Measurements from ENCODE around the gene PPIP5K2.

PPIP5K2 gene

DNA sequence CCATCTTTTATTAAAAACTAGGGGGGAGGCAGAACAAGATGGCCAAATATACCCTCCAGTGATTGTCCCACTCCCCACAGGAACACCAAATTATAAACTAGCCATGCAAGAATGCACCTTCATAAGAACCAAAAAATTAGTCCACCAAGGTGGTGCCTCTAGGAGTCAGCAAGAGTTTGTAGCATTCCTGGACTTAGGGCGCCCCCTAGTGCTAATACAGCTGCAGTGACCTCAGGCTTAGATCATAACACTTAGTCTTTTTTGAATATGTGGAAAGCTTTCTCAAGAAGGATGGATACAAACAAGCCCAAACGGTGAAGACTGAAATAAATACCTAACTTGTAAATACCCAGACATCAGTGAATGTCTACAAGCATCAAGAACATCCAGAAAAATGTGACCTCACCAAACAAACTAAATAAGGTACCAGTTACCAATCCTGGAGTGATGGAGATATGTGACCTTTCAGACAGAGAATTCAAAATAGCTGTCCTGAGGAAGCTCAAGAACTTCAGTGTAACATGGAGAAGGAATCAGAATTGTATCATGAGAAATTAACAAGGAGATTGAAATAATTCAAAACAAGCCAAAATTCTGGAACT is 19.3 kb downstream of the PPIP5K2 start:
- TF ChIP-seq POLR2AphosphoS5 (IDR thresholded peaks at IDR 0.05; ENCODE audit: low read depth, low read length), result no peak
- no peak for TF ChIP-seq SIN3A (IDR thresholded peaks at IDR 0.05; ENCODE audit: borderline replicate concordance, insufficient read depth, low read length)
- no peak for TF ChIP-seq TAF1 (IDR thresholded peaks at IDR 0.05; ENCODE audit: borderline replicate concordance, insufficient read depth, low read length)

DNA sequence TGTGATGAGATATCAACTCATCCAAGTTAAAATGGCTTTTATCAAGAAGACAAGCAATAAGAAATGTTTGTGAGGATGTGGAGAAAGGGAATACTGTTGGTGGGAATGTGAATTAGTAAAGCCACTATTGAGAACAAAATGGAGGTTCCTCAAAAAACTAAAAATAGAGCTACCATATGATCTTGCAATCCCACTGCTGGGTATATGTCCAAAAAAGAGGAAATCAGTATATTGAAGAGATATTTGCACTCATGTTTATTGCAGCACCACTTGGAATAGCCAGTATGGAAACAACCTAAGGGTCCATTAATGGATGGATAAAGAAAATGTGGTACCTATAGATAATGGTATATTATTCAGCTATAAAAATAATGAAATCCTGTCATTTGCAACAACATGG is 25.1 kb downstream of the PPIP5K2 start:
- TF ChIP-seq FOXP2 (optimal IDR thresholded peaks at IDR 0.05; ENCODE audit: borderline replicate concordance, extremely low read depth, extremely low read length, insufficient read depth), result no peak

DNA sequence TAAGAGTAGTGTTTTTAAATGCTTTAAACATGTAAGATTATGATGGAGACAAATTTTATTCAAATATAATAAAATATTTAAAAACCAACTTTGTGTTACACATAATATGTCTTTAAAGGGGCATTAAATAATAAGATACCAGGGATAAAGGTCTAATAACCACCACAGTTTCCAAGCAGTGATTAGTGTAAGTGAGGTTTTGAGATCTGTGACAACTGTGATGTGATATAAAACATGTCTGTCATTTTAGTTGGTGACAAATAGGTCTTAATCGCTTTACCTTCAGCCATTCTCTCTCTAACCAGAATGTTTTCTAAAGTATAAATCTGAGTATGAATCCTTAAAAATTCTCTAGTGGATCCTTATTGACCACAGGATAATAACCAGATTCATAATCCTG is 28.1 kb downstream of the PPIP5K2 start:
- TF ChIP-seq TAF1 (IDR thresholded peaks at IDR 0.05; ENCODE audit: borderline replicate concordance, insufficient read depth, low read length), result no peak
- TF ChIP-seq SIN3A (IDR thresholded peaks at IDR 0.05; ENCODE audit: borderline replicate concordance, insufficient read depth, low read length), result no peak
- TF ChIP-seq POLR2AphosphoS5 (IDR thresholded peaks at IDR 0.05; ENCODE audit: low read depth, low read length), result no peak
- no peak for TF ChIP-seq FOXP2 (optimal IDR thresholded peaks at IDR 0.05; ENCODE audit: borderline replicate concordance, extremely low read depth, extremely low read length, insufficient read depth)
- TF ChIP-seq, protein P1, sequence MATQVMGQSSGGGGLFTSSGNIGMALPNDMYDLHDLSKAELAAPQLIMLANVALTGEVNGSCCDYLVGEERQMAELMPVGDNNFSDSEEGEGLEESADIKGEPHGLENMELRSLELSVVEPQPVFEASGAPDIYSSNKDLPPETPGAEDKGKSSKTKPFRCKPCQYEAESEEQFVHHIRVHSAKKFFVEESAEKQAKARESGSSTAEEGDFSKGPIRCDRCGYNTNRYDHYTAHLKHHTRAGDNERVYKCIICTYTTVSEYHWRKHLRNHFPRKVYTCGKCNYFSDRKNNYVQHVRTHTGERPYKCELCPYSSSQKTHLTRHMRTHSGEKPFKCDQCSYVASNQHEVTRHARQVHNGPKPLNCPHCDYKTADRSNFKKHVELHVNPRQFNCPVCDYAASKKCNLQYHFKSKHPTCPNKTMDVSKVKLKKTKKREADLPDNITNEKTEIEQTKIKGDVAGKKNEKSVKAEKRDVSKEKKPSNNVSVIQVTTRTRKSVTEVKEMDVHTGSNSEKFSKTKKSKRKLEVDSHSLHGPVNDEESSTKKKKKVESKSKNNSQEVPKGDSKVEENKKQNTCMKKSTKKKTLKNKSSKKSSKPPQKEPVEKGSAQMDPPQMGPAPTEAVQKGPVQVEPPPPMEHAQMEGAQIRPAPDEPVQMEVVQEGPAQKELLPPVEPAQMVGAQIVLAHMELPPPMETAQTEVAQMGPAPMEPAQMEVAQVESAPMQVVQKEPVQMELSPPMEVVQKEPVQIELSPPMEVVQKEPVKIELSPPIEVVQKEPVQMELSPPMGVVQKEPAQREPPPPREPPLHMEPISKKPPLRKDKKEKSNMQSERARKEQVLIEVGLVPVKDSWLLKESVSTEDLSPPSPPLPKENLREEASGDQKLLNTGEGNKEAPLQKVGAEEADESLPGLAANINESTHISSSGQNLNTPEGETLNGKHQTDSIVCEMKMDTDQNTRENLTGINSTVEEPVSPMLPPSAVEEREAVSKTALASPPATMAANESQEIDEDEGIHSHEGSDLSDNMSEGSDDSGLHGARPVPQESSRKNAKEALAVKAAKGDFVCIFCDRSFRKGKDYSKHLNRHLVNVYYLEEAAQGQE (IDR thresholded peaks at IDR 0.05; ENCODE audit: insufficient read depth in 1 of 2, low read depth in 2 of 2, low read length in 2 of 2), result no peak

DNA sequence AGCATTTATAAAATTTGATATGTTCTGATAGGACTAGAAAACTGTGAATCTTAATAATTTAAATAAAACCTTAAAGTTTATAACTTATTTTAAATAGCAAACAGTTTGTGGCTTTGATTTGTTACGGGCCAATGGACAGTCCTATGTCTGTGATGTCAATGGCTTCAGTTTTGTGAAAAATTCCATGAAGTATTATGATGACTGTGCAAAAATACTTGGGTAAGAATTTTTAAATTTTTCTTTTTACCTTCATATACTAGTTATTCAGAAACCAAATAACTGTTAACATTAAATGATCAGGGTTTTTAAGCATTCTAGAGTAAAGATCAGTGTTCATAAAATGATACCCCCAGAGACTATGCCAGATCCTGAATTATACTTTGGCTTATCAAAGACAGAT is 31.1 kb downstream of the PPIP5K2 start:
- TF ChIP-seq, protein P1 (IDR thresholded peaks at IDR 0.05; ENCODE audit: insufficient read depth in 1 of 2, low read depth in 2 of 2, low read length in 2 of 2), result no peak
- TF ChIP-seq FOXP2 (optimal IDR thresholded peaks at IDR 0.05; ENCODE audit: borderline replicate concordance, extremely low read depth, extremely low read length, insufficient read depth) (no peak), POLR2AphosphoS5 (IDR thresholded peaks at IDR 0.05; ENCODE audit: low read depth, low read length) (no peak), SIN3A (IDR thresholded peaks at IDR 0.05; ENCODE audit: borderline replicate concordance, insufficient read depth, low read length) (no peak), TAF1 (IDR thresholded peaks at IDR 0.05; ENCODE audit: borderline replicate concordance, insufficient read depth, low read length) (no peak)

DNA sequence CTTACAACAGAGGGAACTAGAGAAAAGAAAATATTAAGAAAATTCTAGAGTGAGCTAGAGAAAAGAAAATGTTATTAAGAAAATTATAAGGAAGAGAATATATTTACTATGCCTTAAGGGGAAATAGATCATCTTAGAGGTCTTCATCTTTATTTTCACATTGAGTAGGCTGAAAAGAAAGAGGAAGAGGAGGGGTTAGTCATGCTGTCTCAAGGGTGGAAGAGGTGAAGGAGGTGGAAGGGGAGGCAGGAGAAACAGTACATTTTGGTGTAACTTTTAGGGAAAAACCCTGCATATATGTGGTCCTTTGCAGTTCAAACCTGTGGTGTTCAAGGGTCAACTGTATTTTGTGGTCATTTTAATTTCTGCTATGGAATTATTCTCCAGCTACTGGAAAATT is 46.6 kb downstream of the PPIP5K2 start:
- TF ChIP-seq TAF1 (IDR thresholded peaks at IDR 0.05; ENCODE audit: borderline replicate concordance, insufficient read depth, low read length) (no peak), SIN3A (IDR thresholded peaks at IDR 0.05; ENCODE audit: borderline replicate concordance, insufficient read depth, low read length) (no peak), FOXP2 (optimal IDR thresholded peaks at IDR 0.05; ENCODE audit: borderline replicate concordance, extremely low read depth, extremely low read length, insufficient read depth) (no peak), POLR2AphosphoS5 (IDR thresholded peaks at IDR 0.05; ENCODE audit: low read depth, low read length) (no peak)
- TF ChIP-seq, protein P1 (IDR thresholded peaks at IDR 0.05; ENCODE audit: insufficient read depth in 1 of 2, low read depth in 2 of 2, low read length in 2 of 2), result no peak

DNA sequence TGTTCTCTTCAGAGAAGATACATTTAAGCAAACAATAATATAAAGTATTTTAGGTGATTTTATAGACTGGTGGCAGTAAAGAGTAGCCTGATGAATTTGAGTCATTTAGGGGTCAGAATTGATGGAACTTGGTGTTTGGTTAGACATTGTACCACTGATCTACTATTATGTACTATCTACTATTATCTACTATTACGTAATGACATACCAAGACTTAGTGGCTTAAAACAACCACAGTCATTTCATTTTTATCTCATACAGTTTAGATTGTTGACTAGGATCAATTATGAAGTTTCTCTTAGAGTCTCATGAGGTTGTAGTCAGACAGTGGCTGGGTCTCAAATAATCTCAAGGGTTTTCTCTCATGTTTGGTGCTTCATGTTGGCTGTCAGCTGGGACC is 54.0 kb downstream of the PPIP5K2 start:
- no peak for TF ChIP-seq POLR2AphosphoS5 (IDR thresholded peaks at IDR 0.05; ENCODE audit: low read depth, low read length)
- TF ChIP-seq, protein P1 (IDR thresholded peaks at IDR 0.05; ENCODE audit: insufficient read depth in 1 of 2, low read depth in 2 of 2, low read length in 2 of 2), result no peak

Data from PFSK-1 (cell line).